DMS 273 treated with DMSO at 0.1 percent for 48 hours (cell line): ENCODE data around the gene ADGRB2.

Experiments used
- DNase-seq: peaks from one replicate; lab custom pipeline; 2025; lab: John Stamatoyannopoulos, UW

The ADGRB2 gene

DNA sequence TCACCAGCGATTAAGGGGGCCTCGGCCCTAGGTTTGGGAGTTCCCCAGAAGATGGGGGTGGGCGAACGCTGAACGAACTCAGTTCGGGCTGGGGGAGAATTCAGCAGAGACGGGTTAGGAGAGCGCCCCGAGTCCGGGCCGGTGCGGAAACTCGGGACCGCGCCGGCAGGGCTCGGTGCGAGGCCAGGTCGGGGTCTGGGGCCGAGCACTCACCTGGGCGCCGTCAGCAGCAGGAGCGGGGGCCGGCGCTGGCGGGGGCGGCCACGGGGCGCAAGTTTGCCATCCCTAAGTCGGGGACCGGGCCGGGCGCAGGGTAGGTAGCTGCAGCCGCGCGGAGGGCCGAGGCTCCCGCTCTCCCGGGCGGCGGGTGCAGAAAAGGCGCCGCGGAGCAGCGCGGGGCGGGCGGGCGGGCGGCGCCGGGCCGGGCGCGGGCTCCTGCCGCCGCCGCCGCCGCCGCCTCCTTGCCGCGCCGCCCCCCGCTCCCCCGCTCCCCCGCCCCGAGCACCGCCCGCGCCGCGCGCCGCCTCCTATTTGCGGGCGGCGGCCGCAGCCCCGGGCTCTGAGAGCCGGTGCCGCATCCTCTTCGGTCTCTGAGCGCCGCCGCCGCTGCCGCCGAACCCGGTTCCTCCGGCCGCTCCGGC lies 349 bp downstream of the ADGRB2 start:
- DNase-seq = no peak

DNA sequence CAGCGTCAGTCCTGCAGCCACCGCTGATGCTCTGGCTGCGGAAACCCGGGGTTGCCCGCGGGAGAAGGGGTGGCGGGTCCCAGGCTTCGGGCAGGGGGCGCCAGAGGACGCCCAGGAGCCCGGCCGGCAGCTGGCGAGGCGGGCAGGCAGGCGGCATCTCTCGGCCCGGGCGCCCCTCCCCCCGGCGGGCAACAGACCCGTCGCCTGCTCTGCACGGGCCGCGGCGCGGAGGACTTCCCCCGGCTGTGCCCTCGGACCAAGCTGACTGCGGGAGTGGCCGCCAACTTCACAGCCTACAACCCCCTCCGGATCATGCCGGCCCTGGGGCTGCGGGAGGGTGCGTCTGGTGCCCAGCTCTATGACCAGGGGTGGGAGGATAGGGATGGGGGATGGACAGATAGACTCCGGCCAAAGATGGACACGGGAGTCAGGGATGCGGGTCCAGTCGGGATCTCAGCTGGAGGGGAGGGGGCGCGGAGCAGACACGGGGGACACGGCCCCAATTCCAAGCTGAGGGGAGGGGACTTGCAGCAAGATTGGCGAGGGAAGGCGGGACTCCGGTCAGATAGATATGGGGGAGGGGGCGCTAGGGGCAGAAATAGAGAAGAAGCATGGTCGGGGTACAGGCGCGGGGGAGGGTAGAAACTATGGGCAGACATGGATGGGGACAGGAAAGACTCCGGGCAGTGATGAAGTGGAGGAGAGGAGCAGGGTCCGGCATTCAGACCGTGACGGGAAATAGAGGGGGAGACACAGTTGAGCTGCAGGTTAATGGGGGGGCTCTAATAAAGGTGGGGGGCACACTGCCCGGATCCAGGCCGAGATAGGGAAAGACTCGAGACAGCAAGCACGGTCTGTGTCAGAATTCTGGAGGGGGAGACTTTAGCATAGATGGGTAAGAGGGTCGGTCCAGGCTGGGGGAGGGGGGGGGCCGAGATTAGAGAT lies 1.1 kb downstream of the ADGRB2 start:
- peak; percentile 58 for DNase-seq

DNA sequence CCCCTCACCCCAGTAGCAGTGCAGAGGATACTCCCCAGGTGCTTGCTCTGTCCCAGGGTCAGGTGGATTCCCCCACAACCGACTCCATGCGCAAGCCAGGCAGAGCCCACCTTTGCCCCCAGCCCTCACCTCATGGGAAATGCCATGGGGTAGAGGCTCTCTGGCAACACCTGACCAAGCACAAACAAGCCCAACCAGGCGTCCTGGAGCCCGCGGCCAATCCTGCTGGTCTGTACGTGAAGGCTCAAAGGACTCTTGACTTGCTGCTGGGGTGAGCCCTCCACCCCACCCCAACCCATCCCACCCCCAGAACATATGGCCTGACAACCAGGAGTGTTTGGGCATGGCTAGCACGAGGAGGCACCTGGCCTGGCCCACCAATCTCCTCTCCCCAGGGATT lies 1.8 kb downstream of the ADGRB2 start:
- no peak for DNase-seq

DNA sequence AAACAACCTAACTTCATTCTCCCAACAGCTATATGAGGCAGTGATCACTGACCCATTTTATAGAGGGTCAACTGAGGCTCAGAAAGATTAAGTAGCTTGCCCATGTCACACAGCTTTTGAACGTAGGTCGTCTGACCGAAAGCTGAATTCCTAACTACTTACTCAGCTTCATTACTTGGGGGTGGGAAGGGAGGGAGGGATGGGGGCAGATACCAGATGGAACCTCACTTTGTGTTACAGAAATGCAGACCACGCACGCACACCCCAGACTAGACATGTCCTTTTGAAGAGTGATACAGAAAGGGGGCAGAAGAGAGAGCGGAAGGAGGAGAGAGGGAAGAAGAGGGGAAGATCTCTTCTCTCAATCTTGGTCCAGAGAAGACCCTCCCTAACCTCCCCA lies 2.3 kb downstream of the ADGRB2 start:
- no peak for DNase-seq

DNA sequence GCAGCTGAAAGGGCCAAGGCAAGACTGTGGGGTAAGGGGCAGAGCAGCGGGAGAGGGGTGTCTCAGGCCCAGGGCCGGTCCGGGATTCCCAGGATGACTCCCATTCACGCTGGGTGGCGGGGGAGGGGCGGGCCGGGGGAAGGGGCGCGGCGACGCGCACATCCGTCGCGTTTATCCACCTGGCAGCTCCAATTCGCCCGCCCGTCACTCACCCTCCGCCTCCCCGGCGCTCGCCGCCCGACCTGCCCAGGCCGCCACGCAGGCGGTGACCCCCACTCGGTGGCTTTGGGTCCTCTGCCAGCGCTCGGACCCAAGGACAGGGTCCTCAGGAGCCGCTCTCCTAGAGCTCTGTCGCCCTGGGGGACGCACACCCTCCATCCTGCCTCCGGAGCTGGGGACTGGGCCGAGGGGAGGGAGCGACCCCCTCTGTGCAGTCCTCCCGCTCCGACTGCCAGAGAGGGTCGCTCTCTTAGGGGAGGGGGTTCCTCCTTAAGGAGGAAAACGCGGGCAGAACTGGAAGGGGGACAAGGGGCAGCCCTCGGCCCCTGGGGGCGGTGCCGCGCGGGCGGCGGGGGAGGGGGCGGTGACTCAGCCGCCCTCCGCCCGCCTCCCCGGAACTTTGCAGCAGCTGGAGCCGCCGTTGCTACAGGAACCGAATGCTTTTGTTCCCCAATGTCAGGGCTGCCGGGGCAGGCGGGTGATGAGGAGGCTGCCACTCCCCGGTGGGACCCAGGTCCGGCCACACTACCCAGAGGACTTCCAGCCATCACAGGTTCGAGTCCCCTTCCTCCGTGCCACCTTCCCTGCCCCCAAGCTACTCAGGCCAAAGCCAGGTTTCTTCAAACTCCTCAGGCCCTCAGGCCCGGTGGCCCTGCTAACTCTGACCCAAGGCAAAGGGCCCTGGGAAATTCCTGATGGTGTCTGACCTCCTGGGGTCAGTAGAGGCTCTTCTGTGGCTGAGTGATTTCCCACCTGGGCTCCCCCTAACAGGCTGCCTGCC lies 3.4 kb downstream of the ADGRB2 start:
- DNase-seq = no peak

DNA sequence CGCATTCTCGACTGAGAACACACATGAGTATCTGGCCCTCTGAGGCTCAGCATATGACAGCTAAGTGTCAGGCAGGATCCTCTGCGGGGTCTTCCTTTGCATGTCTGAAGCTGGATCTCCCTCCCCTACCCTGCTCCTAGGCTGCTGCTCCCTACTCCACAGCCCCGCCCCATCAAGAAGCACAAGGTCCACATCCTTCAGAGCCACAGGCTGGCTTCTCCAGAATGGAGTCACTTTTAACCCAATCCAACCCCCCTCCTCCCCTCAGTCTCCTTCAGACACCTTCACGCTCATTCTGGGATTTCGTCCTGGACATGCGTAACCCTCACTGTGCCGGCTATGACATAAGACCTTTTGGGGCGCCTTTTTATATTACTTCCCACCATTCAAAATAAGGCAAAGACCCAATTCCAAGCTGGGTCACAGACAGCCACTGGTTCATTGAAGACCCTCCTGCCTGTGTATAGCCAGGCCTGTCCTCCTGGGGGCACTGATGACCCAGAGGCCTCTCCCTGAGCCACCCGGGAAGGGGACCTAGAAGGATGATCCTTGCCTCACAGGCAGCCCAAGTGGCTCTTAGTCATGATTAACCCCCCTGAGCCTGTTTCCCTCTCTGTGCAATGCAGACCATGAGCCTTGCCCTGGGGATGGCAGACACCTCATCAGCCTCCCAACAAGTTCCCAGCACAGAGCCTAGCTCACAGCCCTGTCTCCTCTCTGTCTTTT lies 4.7 kb downstream of the ADGRB2 start:
- no peak for DNase-seq

DNA sequence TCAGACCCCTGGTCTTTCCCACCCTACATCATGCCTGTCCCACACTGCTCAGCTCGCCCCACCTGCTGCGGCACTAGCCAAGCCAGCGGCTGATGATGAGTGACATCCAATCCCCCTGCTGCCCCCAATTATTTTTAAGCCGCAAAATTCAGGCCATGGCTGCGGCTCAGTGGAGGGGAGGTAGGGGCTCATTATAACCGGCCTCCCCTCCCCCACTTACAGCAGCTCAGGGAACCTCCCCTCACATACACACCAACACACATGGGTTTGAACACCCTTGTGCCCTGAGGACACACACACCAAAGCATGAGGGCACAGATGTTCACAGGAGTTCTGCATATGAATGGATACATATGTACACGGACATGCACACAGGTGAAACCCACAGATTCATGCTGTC lies 5.3 kb downstream of the ADGRB2 start:
- no peak for DNase-seq

DNA sequence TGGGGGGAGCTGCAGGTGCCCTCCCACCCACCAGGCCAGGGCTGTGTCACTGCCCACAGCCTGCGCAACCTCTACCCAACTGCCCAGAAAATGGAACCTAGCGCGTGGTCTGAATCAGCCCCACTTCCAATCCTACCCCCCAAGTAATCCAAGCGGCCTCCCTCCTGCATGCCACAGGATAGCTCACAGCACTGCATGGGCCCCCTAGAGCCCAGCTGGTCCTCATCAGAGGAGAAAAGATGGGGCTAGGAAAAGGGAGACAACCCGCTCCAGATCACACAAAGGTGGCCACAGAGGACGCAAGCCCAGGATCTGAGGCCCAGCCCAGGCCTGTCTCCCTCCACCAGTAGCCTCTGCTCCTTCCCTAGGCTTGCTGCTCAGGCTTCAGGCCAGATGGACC lies 6.2 kb downstream of the ADGRB2 start:
- DNase-seq = no peak

DNA sequence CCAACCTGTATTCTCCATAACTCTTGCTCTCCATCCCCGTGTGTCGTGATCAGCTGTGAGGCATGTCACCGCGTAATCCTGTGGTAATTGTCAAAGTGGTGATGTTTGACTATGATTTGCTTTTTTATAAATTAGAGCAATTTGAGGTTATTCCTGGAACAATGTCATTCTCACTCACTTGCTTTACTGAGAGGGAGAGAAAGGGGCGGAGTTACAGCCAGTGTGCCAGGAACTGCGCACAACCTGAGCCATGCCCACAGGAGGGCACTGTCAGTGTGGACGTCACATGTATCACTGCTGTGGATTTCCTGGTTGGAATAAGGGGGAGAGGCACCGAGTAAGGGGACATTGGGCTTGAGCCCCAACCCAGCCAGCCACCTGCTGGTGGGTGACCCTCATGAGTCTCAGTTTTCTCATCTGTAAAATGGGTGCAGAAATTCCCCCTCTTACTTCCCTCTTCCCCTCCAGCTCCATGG lies 6.9 kb downstream of the ADGRB2 start:
- no peak for DNase-seq

DNA sequence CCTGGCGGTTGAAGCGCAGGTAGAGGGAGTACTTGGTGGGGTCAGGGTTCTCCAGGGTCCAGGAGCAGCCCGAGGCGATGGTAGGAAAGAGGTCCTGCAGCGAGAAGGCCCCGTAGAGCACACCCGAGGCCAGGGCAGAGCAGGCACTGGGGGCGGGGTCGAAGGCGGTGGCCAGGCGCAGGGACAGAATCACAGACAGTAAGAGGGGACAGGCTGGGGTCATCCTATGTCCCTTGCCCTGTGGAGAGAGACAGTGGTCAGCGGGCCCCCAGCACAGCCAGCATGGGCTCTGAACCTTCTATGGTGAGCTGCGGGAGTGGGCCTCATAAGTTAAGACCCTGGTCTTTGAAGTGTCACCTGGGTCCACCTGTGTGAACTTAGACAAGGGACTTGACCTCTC lies 7.6 kb downstream of the ADGRB2 start:
- DNase-seq = no peak

DNA sequence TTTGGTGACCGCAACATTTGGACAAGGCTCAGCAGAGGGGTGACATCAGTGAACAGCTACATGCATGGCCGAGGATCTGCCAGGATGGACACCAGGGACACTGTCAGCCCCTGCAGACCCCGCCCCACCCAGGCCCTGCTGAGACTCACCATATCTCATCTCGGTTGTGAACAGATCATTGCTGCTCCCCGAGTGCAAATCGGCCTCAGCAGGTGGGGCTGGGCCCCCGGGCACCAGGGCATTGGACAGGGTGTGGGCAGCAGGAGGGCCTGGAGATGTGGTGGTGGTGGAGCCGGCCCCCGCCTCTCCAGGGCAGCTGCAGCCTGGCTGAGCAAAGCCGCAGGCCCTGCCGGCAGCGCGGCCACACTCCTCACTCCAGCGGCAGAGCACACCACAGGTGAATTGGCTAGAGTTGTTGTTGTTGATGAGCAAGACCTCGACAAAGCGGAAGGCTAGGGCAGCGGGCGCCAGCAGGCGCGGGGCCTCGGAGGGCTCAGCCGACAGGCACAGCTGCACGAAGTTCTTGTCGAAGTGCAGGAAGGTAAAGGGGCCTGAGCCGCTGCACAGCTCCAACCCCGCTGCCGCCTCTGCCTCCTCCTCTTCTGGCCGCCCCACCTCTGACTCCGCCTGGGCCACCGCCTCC lies 8.2 kb downstream of the ADGRB2 start:
- no peak for DNase-seq

DNA sequence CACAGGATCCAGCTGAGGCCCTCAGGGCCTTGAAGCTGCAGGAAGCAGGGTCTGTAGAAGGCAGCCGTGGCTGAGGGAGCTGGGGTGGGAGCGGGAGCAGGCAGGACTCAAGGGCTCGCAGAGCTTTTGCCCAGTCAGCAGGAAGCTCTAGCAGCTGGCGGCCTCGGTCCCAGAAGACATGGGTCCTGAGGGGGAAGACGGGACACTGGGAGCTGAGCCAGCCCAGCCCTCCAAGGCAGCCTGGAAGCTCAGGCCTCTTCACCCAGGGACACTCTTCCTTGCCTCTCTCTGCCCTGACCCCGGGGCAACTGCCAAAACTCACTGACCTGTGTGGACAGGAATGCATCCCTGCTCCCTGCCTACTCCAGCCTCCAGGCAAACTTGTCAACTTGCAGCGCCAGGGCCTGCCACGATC lies 8.9 kb downstream of the ADGRB2 start:
- DNase-seq = no peak

DNA sequence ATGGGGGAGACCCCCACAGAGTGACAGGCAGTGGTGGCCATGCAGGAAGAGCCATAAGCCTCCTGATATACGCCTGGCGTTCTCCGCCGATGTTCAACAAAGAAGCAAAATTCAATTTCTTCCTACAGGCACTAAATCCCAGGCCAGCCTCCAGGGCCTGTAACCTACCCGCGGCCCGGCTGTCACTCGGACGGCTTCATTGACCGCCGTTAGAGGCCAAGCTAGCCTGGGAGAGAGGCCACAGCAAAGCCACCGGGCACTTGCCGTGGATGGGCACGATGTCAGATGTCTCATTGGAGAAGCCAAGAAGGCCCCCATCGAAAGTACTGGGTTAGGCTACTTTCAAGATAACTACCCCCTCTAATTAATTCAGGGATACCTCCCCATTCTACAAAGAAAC lies 9.7 kb downstream of the ADGRB2 start:
- DNase-seq = no peak

DNA sequence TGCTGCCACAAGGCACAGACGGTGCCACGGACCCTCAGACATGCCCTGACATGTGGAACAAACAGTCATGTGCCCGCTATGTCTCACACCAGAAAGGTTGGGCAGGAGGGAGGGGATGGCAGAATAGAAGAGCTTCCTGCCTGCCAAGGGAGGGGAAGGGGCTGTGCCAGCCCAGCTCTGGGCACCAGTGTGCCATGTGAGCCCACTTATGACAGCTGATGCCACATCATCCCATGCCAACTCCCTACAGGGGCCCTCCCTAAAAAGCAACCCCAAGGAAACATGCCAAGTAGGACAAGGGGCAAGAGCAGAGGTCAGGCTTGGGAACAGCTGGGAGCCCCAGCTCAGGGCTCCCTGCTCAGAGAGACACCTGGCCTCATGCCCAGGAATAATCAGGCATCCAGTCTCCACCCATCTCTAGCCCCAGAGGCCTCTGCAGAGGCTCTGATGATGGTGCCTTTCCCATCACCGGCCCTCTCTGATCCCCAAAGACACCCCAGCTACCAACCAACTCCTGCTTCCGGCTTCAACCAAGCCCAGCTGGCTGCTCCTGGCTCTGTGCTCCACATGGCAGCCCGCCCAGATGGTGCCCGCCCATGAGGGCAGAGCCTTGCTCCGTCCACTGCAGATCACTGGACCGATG lies 10.3 kb downstream of the ADGRB2 start:
- DNase-seq = peak; percentile 74

DNA sequence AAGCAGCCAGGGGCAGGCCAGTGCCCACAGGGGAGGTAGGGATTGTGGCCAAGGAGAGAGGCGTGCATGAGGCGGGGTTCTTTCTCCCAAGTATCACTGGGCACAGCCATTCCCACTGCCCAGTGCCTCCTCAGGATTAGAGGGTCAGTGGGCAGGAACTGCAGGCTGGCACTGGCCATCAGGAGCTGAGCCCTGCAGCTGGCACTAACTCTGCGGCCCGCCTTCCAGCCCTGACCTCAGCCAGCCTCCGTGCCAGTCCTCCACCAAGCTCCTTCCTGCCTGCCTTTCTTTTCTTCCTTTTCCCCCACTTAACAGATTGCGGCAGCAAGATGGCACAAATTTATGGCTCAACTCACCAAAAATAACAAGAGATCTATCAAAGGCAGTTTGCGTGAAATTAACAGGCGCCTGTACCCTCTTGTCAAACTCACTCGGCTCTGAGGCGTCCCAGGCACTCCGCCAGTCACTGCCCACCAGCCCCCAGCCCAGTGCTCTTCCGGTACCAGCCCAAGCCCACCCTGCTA lies 11.1 kb downstream of the ADGRB2 start:
- no peak for DNase-seq

DNA sequence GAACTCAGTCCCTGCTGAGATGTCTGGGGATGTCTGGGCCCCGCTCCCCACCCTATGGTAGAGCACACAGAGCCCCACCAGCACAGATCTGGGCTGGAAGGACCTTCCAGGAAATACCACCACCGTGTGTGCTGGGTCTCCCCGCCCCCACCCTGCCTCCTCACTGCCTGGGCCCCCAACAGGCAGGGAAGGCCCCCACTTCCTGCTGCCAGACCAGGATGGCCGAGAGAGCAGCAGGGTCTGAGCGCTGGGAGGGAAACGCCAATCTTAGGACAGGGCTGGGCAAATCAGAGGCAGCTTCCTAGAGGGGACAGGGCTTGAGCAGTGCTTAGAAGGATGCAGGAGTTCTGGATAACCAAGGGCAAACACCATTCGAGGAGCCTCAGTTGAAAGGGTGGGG lies 11.9 kb downstream of the ADGRB2 start:
- DNase-seq = no peak

DNA sequence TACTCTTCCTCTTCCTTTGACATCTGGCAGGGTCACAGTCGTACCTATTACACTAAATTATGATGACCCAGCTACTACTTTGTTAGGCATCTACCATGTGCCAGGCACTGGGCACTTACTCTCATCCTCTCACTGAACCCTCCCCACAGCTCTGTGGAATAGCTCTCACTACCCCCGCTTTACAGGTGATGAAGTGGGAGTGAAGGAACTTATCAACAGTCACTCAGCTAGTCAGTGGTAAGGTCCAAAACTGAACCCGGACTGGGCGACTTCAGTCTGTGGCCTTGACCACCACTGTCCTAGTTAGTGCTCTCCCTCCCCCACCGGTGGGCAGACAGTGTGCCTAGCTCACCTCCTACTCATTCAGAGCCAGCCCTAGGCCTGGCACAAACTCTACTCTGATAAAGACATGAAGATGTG lies 12.3 kb downstream of the ADGRB2 start:
- no peak for DNase-seq

DNA sequence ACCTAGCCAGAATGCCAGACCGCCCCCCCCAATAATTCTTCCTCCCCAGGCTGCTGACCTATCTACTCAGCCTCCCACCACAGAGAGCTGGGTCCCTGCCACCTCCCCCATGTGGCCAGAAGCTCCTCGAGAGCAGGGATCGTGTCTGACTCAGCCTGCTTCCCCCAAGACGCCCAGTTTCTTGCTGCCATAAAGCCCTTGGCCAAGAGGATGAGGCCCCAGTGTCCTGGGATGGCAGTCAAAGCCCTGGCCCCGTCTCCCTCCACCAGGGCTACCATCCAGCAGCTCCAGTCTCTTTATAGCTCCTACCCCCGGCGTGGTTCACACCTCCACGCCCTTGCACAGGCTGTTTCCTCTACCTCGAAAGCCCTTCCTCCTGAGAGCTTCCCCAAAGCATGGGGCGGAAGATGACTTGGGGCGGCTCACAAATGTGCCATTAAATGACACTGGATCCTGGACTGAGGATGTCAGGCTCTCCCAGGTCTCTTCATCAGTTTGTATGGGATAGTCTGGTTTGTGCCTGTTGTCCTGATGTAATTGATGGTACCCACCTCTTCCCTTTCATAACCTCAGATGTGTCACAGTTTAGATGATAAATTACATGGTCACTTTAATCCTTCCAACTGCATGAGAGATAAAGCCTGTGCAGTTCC lies 13.2 kb downstream of the ADGRB2 start:
- no peak for DNase-seq
